Activated CD8-positive, alpha-beta memory T cell treated with anti-CD3 and anti-CD28 coated beads for 48 hours (primary cell): Measurements from ENCODE around the gene NSD2.
"Not testable (repeated sequence)": the region's sequence is repeated elsewhere in the genome, so short reads cannot be mapped to it uniquely, and the experiment has no call there.

ENCODE experiments used
- DNase-seq, 3 experiments: peaks; one replicate each; pipeline ENCODE4 v3.0.0-alpha.2; 2020; ENCODE audit warnings: low read depth in 2 of 3, low spot score in 2 of 3

NSD2 gene

GRCh38 chr4:1870578-1871443, at the start of gene NSD2:
Gene NSD2 (plus strand): TSS chr4:1871393. CDS start chr4:1900655, 29,262 bp downstream.
- DNase-seq: peak; percentile 79 to 89 (median 85)

- no peak for DNase-seq
Observed at GRCh38 chr4:1821679-1822567, 49.3 kb upstream of the NSD2 start.

GRCh38 chr4:1822568-1823544, 48.3 kb upstream of the NSD2 start:
- DNase-seq: no peak

- no peak for DNase-seq
Observed at GRCh38 chr4:1823545-1823932, 47.7 kb upstream of the NSD2 start.

GRCh38 chr4:1824746-1825145, 46.4 kb upstream of the NSD2 start:
- DNase-seq: no peak

- no peak for DNase-seq
Observed at GRCh38 chr4:1825326-1825725, 45.9 kb upstream of the NSD2 start.

GRCh38 chr4:1826531-1827350, 44.5 kb upstream of the NSD2 start:
- no peak for DNase-seq

- no peak for DNase-seq
Observed at GRCh38 chr4:1830234-1830633, 41.0 kb upstream of the NSD2 start.

- no peak for DNase-seq
Observed at GRCh38 chr4:1830642-1831228, 40.5 kb upstream of the NSD2 start.

- no peak for DNase-seq
Observed at GRCh38 chr4:1831331-1831730, 39.9 kb upstream of the NSD2 start.

- DNase-seq: no peak
Observed at GRCh38 chr4:1832690-1833089, 38.5 kb upstream of the NSD2 start.

GRCh38 chr4:1833307-1834046, 37.7 kb upstream of the NSD2 start:
- no peak for DNase-seq

- no peak for DNase-seq
Observed at GRCh38 chr4:1834047-1834775, 37.0 kb upstream of the NSD2 start.

- not testable (repeated sequence) for DNase-seq
Observed at GRCh38 chr4:1835836-1836235, 35.4 kb upstream of the NSD2 start.

GRCh38 chr4:1836650-1837049, 34.5 kb upstream of the NSD2 start:
- DNase-seq: no peak

GRCh38 chr4:1837069-1837468, 34.1 kb upstream of the NSD2 start:
- DNase-seq: no peak

- DNase-seq: no peak
Observed at GRCh38 chr4:1839282-1839681, 31.9 kb upstream of the NSD2 start.

- DNase-seq: no peak
Observed at GRCh38 chr4:1841201-1841886, 29.8 kb upstream of the NSD2 start.
